Activated CD4-positive, alpha-beta T cell treated with anti-CD3 and anti-CD28 coated beads, Interleukin-2, amount 10 ng/mL, durations not matched to agents 24 days and 14 days (primary cell): Measurements from ENCODE around the gene LMBR1. TPM values are rescaled to one million over a fixed set of nuclear protein-coding genes. Genes with fewer than 3 reads are reported as not detected.
"Not testable (repeated sequence)": the region's sequence is repeated elsewhere in the genome, so short reads cannot be mapped to it uniquely, and the experiment has no call there.

ENCODE experiments used
- DNase-seq: peaks from one replicate; pipeline ENCODE4 v3.0.0; 2022
- H3K27ac Mint-ChIP-seq: one replicate; pipeline ENCODE4 v1.8.0; 2022; ENCODE audit warnings: mild to moderate bottlenecking, mixed read lengths
- H3K27me3 Mint-ChIP-seq: one replicate; pipeline ENCODE4 v1.8.0; 2022; ENCODE audit warnings: mixed read lengths
- H3K36me3 Mint-ChIP-seq: one replicate; pipeline ENCODE4 v1.8.0; 2022; ENCODE audit warnings: low read depth, mild to moderate bottlenecking, mixed read lengths
- H3K4me1 Mint-ChIP-seq: one replicate; pipeline ENCODE4 v1.8.0; 2021; ENCODE audit warnings: mixed read lengths
- H3K4me3 Mint-ChIP-seq: one replicate; pipeline ENCODE4 v1.8.0; 2022; ENCODE audit warnings: mild to moderate bottlenecking, moderate library complexity, mixed read lengths
- H3K9me3 Mint-ChIP-seq: one replicate; pipeline ENCODE4 v1.8.0; 2021; ENCODE audit warnings: mixed read lengths
- intact Hi-C: fragments of 100-400 bp; cut with micrococcal nuclease; formaldehyde crosslinking; loops from one replicate; pipeline ENCODE4 v1.15.1; 2023
- total RNA-seq: library from RNA; stranded (reverse); gene quantifications from 2 replicates; pipeline ENCODE4 v1.2.3, GENCODE V29; 2022

Gene LMBR1
- total RNA-seq, 1 donor from 2014 or later = 63.6 TPM

DNA sequence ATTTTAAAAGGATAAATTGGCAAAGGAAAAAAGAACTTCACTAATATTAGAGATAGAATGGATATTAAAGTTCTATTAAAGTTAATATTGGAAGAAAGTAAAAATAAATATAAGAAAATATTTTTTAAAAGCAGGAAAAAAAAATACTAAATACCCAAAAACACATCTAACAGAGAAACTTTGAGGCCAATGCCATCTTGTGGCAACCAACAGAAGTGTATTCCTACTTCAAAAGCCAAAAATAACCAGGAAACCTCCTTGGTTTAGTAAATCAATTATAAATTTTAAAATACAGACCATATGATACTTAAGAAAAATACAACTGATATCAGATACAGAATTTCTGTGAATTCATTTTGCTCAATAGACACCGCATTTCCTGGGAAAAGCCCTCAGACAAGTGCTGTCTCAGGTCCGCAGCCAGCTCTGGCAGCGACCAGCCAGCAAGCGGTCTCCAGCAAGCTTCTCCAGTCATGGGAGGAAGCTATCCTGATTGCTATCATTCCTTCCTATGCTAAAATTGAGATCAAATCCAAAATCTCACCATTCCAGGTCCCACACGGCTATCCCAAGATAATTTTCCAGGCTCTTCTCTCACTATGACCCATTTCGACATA, 65.3 kb downstream of the LMBR1 start:
- no peaks in the 10 kb centered on the region for H3K9me3 Mint-ChIP-seq
- no peaks in the 10 kb centered on the region for H3K4me1 Mint-ChIP-seq
- H3K36me3 Mint-ChIP-seq = peaks cover 6% of the 10 kb centered on the region
- no peak overlapping the region for H3K4me3 Mint-ChIP-seq
- intact Hi-C loops = loop anchor here (10.0 kb wide), 1 partner anchor 353 kb away; no protein-coding TSS in a partner anchor
- H3K27ac Mint-ChIP-seq = no peak overlapping the region
- no peaks in the 10 kb centered on the region for H3K27me3 Mint-ChIP-seq
- no peak for DNase-seq

- H3K4me3 Mint-ChIP-seq = no peak overlapping the region
- no peaks in the 10 kb centered on the region for H3K9me3 Mint-ChIP-seq
- H3K36me3 Mint-ChIP-seq = peaks cover 3% of the 10 kb centered on the region
- no peaks in the 10 kb centered on the region for H3K27me3 Mint-ChIP-seq
- intact Hi-C loops = loop anchor here (5.0 to 10.0 kb wide), 2 partner anchors 349 to 1011 kb away; partner anchors contain the start of gene SHH
- no peaks in the 10 kb centered on the region for H3K4me1 Mint-ChIP-seq
- no peak overlapping the region for H3K27ac Mint-ChIP-seq
- no peak for DNase-seq
Measured at GRCh38 chr7:156823435-156823834, 69.5 kb downstream of the LMBR1 start.

GRCh38 chr7:156820445-156821063, 72.4 kb downstream of the LMBR1 start:
- Mint-ChIP-seq H3K4me1 (peaks cover 2% of the 10 kb centered on the region), H3K27ac (no peak overlapping the region), H3K4me3 (no peak overlapping the region), H3K9me3 (no peaks in the 10 kb centered on the region), H3K36me3 (peaks cover 7% of the 10 kb centered on the region), H3K27me3 (no peaks in the 10 kb centered on the region)
- no peak for DNase-seq
- intact Hi-C loops = loop anchor here (5.0 to 10.0 kb wide), 2 partner anchors 346 to 1008 kb away; partner anchors contain the start of gene SHH

DNA sequence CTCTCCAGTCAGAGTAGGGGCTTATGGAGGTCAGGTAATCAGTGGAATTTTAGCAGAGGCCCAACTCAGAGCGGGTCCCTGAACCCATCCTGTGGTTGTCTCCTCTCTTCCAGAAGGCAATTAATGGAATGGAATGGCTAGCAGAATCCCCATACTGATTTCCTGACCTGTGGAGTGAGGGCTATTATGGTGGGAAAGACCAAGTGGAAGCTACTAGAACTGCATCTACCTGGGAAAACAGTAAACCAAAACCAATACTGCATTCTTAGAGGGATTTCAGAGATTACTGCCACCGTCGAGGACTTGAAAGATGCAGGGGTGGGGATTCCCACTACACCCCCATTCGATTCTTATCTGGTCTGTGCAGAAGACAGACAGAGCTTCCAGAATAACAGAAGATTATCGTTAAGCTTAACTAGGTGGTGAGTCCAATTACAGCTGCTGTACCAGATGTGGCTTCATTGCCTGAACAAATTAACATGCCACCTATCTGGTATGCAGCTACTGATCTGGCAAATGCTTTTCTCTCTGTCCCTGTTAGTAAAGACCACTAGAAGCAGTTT, 73.2 kb downstream of the LMBR1 start:
- Mint-ChIP-seq H3K4me1 (peaks cover 2% of the 10 kb centered on the region), H3K27ac (no peak overlapping the region), H3K36me3 (peaks cover 5% of the 10 kb centered on the region), H3K27me3 (no peaks in the 10 kb centered on the region), H3K9me3 (no peaks in the 10 kb centered on the region), H3K4me3 (no peak overlapping the region)
- no peak for DNase-seq
- intact Hi-C loops = loop anchor here (5.0 to 10.0 kb wide), 3 partner anchors 208 to 1008 kb away; partner anchors contain the start of gene SHH

DNA sequence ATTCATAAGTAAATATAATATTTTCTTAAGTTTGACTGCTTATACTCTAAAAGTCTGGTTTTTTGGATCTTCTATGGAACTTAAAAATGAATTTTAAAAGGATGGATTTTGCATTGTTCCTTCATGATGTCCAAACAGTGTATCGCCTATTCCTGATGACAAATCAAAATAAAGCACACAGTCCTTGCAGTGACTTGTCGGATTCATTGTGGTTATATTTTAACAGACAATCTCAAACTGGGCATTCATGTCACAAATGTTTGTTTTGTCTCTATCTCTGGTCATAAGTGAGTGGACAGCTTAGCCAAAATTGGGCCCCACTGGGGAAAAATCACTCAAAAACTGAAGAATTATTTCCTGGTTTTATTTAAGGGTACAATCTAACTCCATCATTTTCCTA, 74.8 kb downstream of the LMBR1 start:
- H3K4me3 Mint-ChIP-seq = no peak overlapping the region
- intact Hi-C loops = loop anchor here (5.0 kb wide), 1 partner anchor 206 kb away; no protein-coding TSS in a partner anchor
- DNase-seq = no peak
- no peaks in the 10 kb centered on the region for H3K27me3 Mint-ChIP-seq
- no peaks in the 10 kb centered on the region for H3K9me3 Mint-ChIP-seq
- peaks cover 2% of the 10 kb centered on the region for H3K4me1 Mint-ChIP-seq
- peaks cover 5% of the 10 kb centered on the region for H3K36me3 Mint-ChIP-seq
- no peak overlapping the region for H3K27ac Mint-ChIP-seq

- no peak overlapping the region for H3K4me3 Mint-ChIP-seq
- H3K9me3 Mint-ChIP-seq = no peaks in the 10 kb centered on the region
- H3K27ac Mint-ChIP-seq = no peak overlapping the region
- H3K27me3 Mint-ChIP-seq = no peaks in the 10 kb centered on the region
- peaks cover 8% of the 10 kb centered on the region for H3K36me3 Mint-ChIP-seq
- intact Hi-C loops = loop anchor here (1.0 to 5.0 kb wide), 4 partner anchors 38 to 1020 kb away; no protein-coding TSS in a partner anchor
- peaks cover 2% of the 10 kb centered on the region for H3K4me1 Mint-ChIP-seq
- no peak for DNase-seq
Measured at GRCh38 chr7:156816943-156817572, 75.9 kb downstream of the LMBR1 start.

- intact Hi-C loops = no loop called here
- H3K9me3 Mint-ChIP-seq = no peaks in the 10 kb centered on the region
- H3K36me3 Mint-ChIP-seq = peaks cover 8% of the 10 kb centered on the region
- H3K27me3 Mint-ChIP-seq = no peaks in the 10 kb centered on the region
- H3K27ac Mint-ChIP-seq = no peak overlapping the region
- no peak for DNase-seq
- H3K4me1 Mint-ChIP-seq = peaks cover 4% of the 10 kb centered on the region
- no peak overlapping the region for H3K4me3 Mint-ChIP-seq
Measured at GRCh38 chr7:156811706-156812105, 81.3 kb downstream of the LMBR1 start.

DNA sequence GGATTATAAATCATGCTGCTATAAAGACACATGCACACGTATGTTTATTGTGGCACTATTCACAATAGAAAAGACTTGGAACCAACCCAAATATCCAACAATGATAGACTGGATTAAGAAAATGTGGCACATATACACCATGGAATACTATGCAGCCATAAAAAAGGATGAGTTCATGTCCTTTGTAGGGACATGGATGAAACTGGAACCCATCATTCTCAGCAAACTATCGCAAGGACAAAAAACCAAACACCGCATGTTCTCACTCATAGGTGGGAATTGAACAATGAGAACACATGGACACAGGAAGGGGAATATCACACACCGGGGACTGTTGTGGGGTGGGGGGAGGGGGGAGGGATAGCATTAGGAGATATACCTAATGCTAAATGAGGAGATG, 89.3 kb downstream of the LMBR1 start:
- H3K9me3 Mint-ChIP-seq, intact Hi-C loops: not testable (repeated sequence)

DNA sequence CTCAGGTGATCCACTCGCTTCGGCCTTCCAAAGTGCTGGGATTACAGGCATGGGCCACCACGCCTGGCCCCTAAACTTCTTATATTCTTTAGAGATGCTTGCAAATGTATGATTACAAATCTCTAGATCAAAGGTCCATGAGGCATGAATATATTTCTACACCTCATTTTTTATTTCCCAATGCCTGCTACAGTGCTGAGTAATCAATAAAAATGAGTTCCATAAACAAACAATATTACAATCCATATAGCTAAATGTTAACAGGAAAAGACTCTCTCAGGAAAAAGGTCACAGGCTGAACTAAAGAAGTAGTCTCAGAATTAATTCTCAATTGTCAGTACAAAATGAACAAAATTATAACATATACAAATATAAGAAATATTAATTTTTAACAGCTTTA, 90.8 kb downstream of the LMBR1 start:
- DNase-seq = no peak
- no peaks in the 10 kb centered on the region for H3K9me3 Mint-ChIP-seq
- H3K4me3 Mint-ChIP-seq = no peak overlapping the region
- no peak overlapping the region for H3K27ac Mint-ChIP-seq
- intact Hi-C loops = no loop called here
- H3K36me3 Mint-ChIP-seq = peaks cover 21% of the 10 kb centered on the region
- peaks cover 4% of the 10 kb centered on the region for H3K4me1 Mint-ChIP-seq
- H3K27me3 Mint-ChIP-seq = no peaks in the 10 kb centered on the region

More for the DNA sequence above, 89.3 kb downstream of the LMBR1 start:
- not testable (repeated sequence) for H3K4me3 Mint-ChIP-seq, H3K4me1 Mint-ChIP-seq, H3K27ac Mint-ChIP-seq, H3K27me3 Mint-ChIP-seq, DNase-seq
- peaks cover 21% of the 10 kb centered on the region for H3K36me3 Mint-ChIP-seq

GRCh38 chr7:156795415-156795814, 97.6 kb downstream of the LMBR1 start:
- intact Hi-C loops = no loop called here
- H3K9me3 Mint-ChIP-seq = no peaks in the 10 kb centered on the region
- H3K4me3 Mint-ChIP-seq = no peak overlapping the region
- H3K27ac Mint-ChIP-seq = no peak overlapping the region
- peaks cover 14% of the 10 kb centered on the region for H3K36me3 Mint-ChIP-seq
- no peaks in the 10 kb centered on the region for H3K27me3 Mint-ChIP-seq
- H3K4me1 Mint-ChIP-seq = no peaks in the 10 kb centered on the region
- no peak for DNase-seq

DNA sequence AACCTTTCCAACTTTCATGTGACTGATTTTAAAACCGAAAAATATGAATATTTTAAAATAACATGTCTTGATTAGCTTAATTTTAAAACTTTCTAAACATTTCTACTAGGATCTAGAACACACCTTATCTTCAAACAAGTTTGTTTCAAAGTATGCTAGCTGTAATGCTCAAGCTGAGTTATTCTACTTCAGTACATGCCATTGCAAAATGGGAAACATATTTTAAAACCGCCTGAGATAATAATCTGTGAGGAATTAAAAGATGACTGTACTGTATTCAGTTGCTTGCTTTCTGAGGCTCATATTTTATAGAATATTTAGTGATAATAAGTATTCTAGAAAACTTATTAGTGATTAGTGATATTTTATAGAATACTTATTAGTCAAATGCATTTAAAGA, 99.6 kb downstream of the LMBR1 start:
- Mint-ChIP-seq H3K4me3 (no peak overlapping the region), H3K27ac (no peak overlapping the region), H3K9me3 (no peaks in the 10 kb centered on the region), H3K27me3 (no peaks in the 10 kb centered on the region), H3K4me1 (no peaks in the 10 kb centered on the region), H3K36me3 (peaks cover 8% of the 10 kb centered on the region)
- intact Hi-C loops = no loop called here
- DNase-seq = no peak

- H3K36me3 Mint-ChIP-seq = peaks cover 8% of the 10 kb centered on the region
- no peaks in the 10 kb centered on the region for H3K9me3 Mint-ChIP-seq
- no peak for DNase-seq
- intact Hi-C loops = no loop called here
- H3K27me3 Mint-ChIP-seq = no peaks in the 10 kb centered on the region
- H3K27ac Mint-ChIP-seq = no peak overlapping the region
- no peaks in the 10 kb centered on the region for H3K4me1 Mint-ChIP-seq
- H3K4me3 Mint-ChIP-seq = no peak overlapping the region
Measured at GRCh38 chr7:156792611-156793010, 100.4 kb downstream of the LMBR1 start.

GRCh38 chr7:156791241-156791640, 101.7 kb downstream of the LMBR1 start:
- H3K9me3 Mint-ChIP-seq = no peaks in the 10 kb centered on the region
- no peak overlapping the region for H3K4me3 Mint-ChIP-seq
- H3K27me3 Mint-ChIP-seq = no peaks in the 10 kb centered on the region
- intact Hi-C loops = no loop called here
- H3K36me3 Mint-ChIP-seq = peaks cover 8% of the 10 kb centered on the region
- no peak for DNase-seq
- no peaks in the 10 kb centered on the region for H3K4me1 Mint-ChIP-seq
- no peak overlapping the region for H3K27ac Mint-ChIP-seq

DNA sequence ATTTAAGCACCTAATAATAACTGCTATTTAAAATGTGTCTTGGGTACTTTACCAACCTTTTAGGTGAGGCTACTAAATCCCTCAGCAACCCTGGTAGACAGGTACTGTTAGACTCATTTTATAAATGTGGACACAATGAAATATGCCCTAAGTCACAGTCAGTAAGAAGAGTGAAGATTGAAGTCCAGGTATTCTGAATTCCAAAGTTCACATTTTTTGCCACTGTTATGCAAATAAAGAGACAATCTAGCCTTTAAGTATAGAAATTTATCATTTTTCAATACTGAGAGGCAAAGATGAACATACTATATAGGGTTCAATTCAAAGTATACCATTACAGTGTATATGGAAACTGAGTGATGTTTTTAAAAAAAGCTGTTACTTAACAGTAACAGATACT, 102.7 kb downstream of the LMBR1 start:
- Mint-ChIP-seq H3K4me3 (no peak overlapping the region), H3K36me3 (peaks cover 7% of the 10 kb centered on the region), H3K27ac (no peak overlapping the region), H3K4me1 (no peaks in the 10 kb centered on the region), H3K27me3 (no peaks in the 10 kb centered on the region), H3K9me3 (no peaks in the 10 kb centered on the region)
- intact Hi-C loops = no loop called here
- no peak for DNase-seq
